Transverse colon (tissue), 4 donors: ENCODE data around the gene LMF2. TPM values are rescaled to one million over a fixed set of nuclear protein-coding genes. Genes with fewer than 3 reads are reported as not detected.

Experiments used
- DNase-seq: peaks from one replicate; pipeline ENCODE4 v3.0.0-alpha.2; 2019
- H3K27ac ChIP-seq, 4 donors: fragments of 200-600 bp; sonication (generic); 2 replicates each; pipeline ENCODE4 v1.5.1; 2016 to 2018; ENCODE audit warnings: inconsistent platforms in 4 of 4
- H3K27me3 ChIP-seq: fragments of 200-600 bp; sonication (generic); 2 replicates; pipeline ENCODE4 v1.5.1; 2017; ENCODE audit warnings: inconsistent platforms
- H3K36me3 ChIP-seq, 4 donors: fragments of 200-600 bp; sonication (generic); 2 replicates each; pipeline ENCODE4 v1.5.1; 2017 to 2019; ENCODE audit warnings: inconsistent platforms in 4 of 4
- H3K4me1 ChIP-seq, 4 donors: fragments of 200-600 bp; sonication (generic); 2 replicates each; pipeline ENCODE4 v1.5.1; 2017 to 2020; ENCODE audit warnings: inconsistent platforms in 4 of 4
- H3K4me3 ChIP-seq, 4 donors: fragments of 200-600 bp; sonication (generic); 1 replicate in 1 of 4; 2 replicates in 3 of 4; pipeline versions ENCODE4 v1.5.1 to v1.6.1; 2017 to 2019; ENCODE audit warnings: inconsistent platforms in 4 of 4
- H3K9me3 ChIP-seq, 2 donors: fragments of 200-600 bp; sonication (generic); 2 replicates each; pipeline ENCODE4 v1.5.1; 2017 to 2019; ENCODE audit warnings: inconsistent platforms in 2 of 2
- EP300 ChIP-seq: sonication (generic); formaldehyde crosslinking; IDR thresholded peaks from one replicate; pipeline ENCODE4 v1.6.1; 2017; ENCODE audit warnings: antibody characterized with exemption, low read depth
- POLR2A ChIP-seq: fragments of 450-650 bp; IDR thresholded peaks from one replicate; pipeline ENCODE4 v1.6.1; 2016; ENCODE audit warnings: antibody characterized with exemption, mild to moderate bottlenecking, moderate library complexity
- POLR2AphosphoS5 ChIP-seq, 3 donors: sonication (generic); formaldehyde crosslinking; IDR thresholded peaks; one replicate each; pipeline ENCODE4 v1.6.1; 2016; ENCODE audit warnings: antibody characterized with exemption in 3 of 3
- WGBS, 2 donors: methylation state at CpG; one replicate each; pipeline ENCODE4 v1.1.5; 2018; ENCODE audit warnings: low coverage in 1 of 2; 5-methylcytosine and 5-hydroxymethylcytosine counted together
- in situ Hi-C, 4 donors: fragments of 200-750 bp; cut with MboI; loops; one replicate each; pipeline versions ENCODE4 v1.15.0 to v1.15.1; 2017; ENCODE audit warnings: low sequenced_read_pairs in 3 of 4, low pct_ligation_motif_present in 1 of 4, low pct_unique_long_range_greater_than_20kb in 1 of 4
- intact Hi-C: fragments of 100-400 bp; cut with DNase I; formaldehyde crosslinking; loops from one replicate; pipeline ENCODE4 v1.15.1; 2023; ENCODE audit warnings: low total_unique reads
- total RNA-seq, 4 donors: library from RNA; depleted of rRNA; stranded (reverse); fragments of >200 nt; gene quantifications; one replicate each; pipeline ENCODE4 v1.1.0, GENCODE V29; 2016
- TF ChIP-seq, protein P1 (sequence below), 5 experiments: fragments of 200-600 bp in 3 of 5; fragments of 450-650 bp in 2 of 5; sonication (generic) in 3 of 5; IDR thresholded peaks; 1 replicate in 2 of 5; 2 replicates in 3 of 5; pipeline ENCODE4 v1.5.1; 2016 to 2017; ENCODE audit warnings: antibody characterized with exemption in 5 of 5, inconsistent platforms in 3 of 5, mild to moderate bottlenecking in 2 of 5, moderate library complexity in 1 of 5

Gene LMF2
- total RNA-seq, 4 donors from 2014 or later = 54.0 to 119 (median 79.9) TPM

DNA sequence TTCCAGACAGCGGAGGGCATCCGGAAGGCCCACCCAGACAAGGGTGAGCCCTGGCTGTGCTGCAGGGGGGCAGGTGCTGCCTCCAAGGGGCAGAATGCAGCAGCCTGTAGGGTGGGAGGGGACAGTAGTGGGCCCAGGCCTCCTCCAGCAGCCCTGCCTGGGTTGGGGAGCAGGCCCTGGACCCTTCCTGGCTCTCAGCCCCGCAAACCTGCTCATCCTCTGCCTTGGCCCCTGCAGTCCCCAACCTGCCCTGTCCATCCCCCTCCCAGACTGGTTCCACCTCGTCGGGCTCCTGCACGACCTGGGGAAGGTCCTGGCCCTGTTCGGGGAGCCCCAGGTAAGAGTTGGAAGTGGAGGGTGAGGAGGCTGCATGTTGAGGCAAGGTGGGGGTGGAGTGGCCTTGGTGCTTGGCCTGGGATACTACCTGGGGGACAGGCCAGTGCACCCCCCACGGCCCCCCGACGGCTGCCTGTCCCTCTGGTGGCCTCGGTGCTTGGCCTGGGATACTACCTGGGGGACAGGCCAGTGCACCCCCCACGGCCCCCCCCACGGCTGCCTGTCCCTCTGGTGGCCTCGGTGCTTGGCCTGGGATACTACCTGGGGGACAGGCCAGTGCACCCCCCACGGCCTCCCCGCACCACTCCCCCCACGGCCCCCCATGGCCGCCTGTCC lies 19.4 kb downstream of the LMF2 start:
- in situ Hi-C loops (no loop called here), intact Hi-C loops (no loop called here)
- Histone ChIP-seq H3K27ac (no peak overlapping the region), H3K4me1 (peaks cover 5 to 12% (median 10%) of the 10 kb centered on the region in 4 donors), H3K36me3 (no peaks in the 10 kb centered on the region), H3K9me3 (no peaks in the 10 kb centered on the region), H3K27me3 (peaks cover under 1% of the 10 kb centered on the region), H3K4me3 (no peak overlapping the region)
- TF ChIP-seq EP300 = no peak
- no peak for TF ChIP-seq POLR2A
- TF ChIP-seq, protein P1, sequence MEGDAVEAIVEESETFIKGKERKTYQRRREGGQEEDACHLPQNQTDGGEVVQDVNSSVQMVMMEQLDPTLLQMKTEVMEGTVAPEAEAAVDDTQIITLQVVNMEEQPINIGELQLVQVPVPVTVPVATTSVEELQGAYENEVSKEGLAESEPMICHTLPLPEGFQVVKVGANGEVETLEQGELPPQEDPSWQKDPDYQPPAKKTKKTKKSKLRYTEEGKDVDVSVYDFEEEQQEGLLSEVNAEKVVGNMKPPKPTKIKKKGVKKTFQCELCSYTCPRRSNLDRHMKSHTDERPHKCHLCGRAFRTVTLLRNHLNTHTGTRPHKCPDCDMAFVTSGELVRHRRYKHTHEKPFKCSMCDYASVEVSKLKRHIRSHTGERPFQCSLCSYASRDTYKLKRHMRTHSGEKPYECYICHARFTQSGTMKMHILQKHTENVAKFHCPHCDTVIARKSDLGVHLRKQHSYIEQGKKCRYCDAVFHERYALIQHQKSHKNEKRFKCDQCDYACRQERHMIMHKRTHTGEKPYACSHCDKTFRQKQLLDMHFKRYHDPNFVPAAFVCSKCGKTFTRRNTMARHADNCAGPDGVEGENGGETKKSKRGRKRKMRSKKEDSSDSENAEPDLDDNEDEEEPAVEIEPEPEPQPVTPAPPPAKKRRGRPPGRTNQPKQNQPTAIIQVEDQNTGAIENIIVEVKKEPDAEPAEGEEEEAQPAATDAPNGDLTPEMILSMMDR (IDR thresholded peaks at IDR 0.05) = no peak
- TF ChIP-seq POLR2AphosphoS5 (IDR thresholded peaks at IDR 0.05) = no peak
- DNase-seq = no peak
- 88% methylated on average over 10 of the region's 18 CpGs; no CpG with 5 or more reads in 1 of the 2 donors for WGBS, 2 donors

DNA sequence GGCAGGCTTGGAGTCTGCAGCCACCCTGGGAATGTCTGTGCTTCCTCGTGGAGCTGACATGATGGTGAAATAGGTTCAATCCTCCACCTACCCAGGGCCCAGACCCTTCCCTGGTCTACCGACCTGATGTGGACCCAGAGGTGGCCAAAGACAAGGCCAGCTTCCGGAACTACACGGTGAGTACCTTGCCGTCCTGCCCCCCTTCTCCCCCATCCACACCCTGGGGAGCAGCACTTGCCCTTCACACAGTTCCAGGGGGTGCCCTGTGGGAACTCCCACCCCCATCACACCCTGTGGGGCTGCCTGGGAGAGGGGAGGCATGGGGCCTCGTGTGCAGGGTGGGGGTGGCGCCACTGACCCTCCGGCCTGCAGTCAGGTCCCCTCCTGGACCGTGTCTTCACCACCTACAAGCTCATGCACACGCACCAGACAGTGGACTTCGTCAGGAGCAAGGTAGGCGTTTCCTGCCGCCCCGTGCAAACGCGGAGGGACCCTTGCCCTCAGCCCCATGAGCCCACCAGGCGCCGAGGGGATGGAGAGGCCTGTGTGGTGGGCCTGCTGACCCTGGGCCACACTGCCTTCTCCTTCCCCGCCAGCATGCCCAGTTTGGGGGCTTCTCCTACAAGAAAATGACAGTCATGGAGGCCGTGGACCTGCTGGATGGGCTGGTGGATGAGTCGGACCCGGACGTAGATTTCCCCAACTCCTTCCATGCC lies 20.1 kb downstream of the LMF2 start:
- Histone ChIP-seq H3K4me3 (no peak overlapping the region), H3K27ac (no peak overlapping the region), H3K27me3 (peaks cover 7% of the 10 kb centered on the region), H3K4me1 (peaks cover 5 to 12% (median 10%) of the 10 kb centered on the region in 4 donors), H3K36me3 (no peaks in the 10 kb centered on the region), H3K9me3 (no peaks in the 10 kb centered on the region)
- no peak for DNase-seq
- intact Hi-C loops (no loop called here), in situ Hi-C loops (no loop called here)
- 84% methylated on average over 23 of the region's 23 CpGs; no CpG with 5 or more reads in 1 of the 2 donors for WGBS, 2 donors
- TF ChIP-seq, protein P1 (IDR thresholded peaks at IDR 0.05) = no peak
- TF ChIP-seq POLR2A (no peak), EP300 (no peak), POLR2AphosphoS5 (IDR thresholded peaks at IDR 0.05) (no peak)

DNA sequence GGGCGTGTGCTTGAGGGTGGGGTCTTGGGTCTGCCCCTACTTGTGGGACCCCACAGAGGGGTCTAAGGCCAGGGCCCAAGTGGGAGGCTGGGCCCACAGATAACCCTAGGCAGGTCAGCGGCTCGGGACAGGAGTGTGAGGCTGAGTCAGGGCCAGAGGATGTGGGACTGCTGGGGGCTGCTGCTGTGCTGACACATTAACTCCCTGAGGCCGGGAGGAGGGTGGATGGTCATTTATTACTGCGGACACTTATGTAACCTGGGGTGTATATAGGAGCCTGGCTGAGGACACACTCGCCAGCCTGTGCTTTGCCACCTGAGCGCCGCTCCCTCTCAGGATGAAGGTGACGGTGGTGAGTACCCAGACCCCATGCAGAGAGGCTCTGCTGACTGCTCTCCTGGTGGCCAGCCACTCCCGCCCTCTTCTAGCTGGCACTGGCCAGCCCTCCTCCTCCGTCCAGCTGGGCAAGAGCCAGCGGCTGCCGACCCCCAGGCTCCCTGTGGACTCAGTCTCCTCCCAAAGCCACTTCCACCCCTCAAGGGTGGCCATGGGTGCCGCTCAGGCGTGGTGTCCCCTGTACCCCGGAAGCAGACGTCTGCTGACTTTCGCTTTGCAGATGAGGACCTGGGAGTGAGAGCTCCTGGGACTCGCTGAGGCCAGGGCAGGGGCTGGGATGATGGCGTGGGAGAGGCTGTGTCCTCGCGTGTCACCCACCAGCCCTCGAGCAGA lies 20.8 kb downstream of the LMF2 start, which contains the start of gene MIOX:
MIOX (plus strand) TSS at position 299 of the 729 bp plus-strand sequence; CDS start at position 338, 39 bp downstream.
- intact Hi-C loops (no loop called here), in situ Hi-C loops (no loop called here)
- H3K27ac ChIP-seq = no peak within 1 kb of the TSS
- H3K36me3 ChIP-seq = no peaks in the 10 kb centered on the region
- 80% methylated on average over 21 of the region's 23 CpGs; no CpG with 5 or more reads in 1 of the 2 donors for WGBS, 2 donors
- H3K4me1 ChIP-seq = peaks cover 5 to 20% (median 16%) of the 10 kb centered on the region in 4 donors
- no peak within 1 kb of the TSS for H3K4me3 ChIP-seq
- H3K27me3 ChIP-seq = peaks cover 15% of the 10 kb centered on the region
- H3K9me3 ChIP-seq = no peaks in the 10 kb centered on the region
- TF ChIP-seq EP300 (no peak), POLR2AphosphoS5 (IDR thresholded peaks at IDR 0.05) (no peak), POLR2A (no peak)
- TF ChIP-seq, protein P1 (IDR thresholded peaks at IDR 0.05) = no peak
- DNase-seq = no peak
